CD14-positive monocyte (primary cell): ENCODE results near the gene ECE2. TPM values are rescaled to one million over a fixed set of nuclear protein-coding genes. Genes with fewer than 3 reads are reported as not detected.

ENCODE experiments used
- DNase-seq, 3 donors: peaks; one replicate each; pipeline ENCODE4 v3.0.0-alpha.2; 2011 to 2022
- H2AFZ ChIP-seq: 2 replicates; pipeline ENCODE4 v1.6.0; 2012; ENCODE audit warnings: mild to moderate bottlenecking, low read depth, low read length, inconsistent platforms; ENCODE audit not compliant: insufficient read depth, poor library complexity, severe bottlenecking
- H3K27ac ChIP-seq, 2 donors: 1 replicate in 1 of 2; 2 replicates in 1 of 2; pipeline ENCODE4 v1.5.1; 2012 to 2013; ENCODE audit warnings: low read length in 2 of 2, control low read depth in 1 of 2, inconsistent platforms in 1 of 2, low read depth in 1 of 2, mild to moderate bottlenecking in 1 of 2
- H3K27me3 ChIP-seq, 2 donors: one replicate each; pipeline versions ENCODE4 v1.6.0 to v1.6.1; 2011 to 2013; ENCODE audit warnings: low read length in 2 of 2; ENCODE audit not compliant: control insufficient read depth in 2 of 2, insufficient read depth in 2 of 2
- H3K36me3 ChIP-seq, 2 donors: replicated peaks in 1 of 2; 1 replicate in 1 of 2; 2 replicates in 1 of 2; pipeline versions ENCODE4 v1.5.1 to v1.6.1; 2012 to 2013; ENCODE audit warnings: low read length in 2 of 2, control low read depth in 1 of 2, inconsistent platforms in 1 of 2, mild to moderate bottlenecking in 1 of 2; ENCODE audit not compliant: insufficient read depth in 2 of 2, control insufficient read depth in 1 of 2
- H3K4me1 ChIP-seq, 2 donors: 1 replicate in 1 of 2; 2 replicates in 1 of 2; pipeline versions ENCODE4 v1.5.1 to v1.6.1; 2012 to 2013; ENCODE audit warnings: low read length in 2 of 2, control low read depth in 1 of 2, inconsistent platforms in 1 of 2, mild to moderate bottlenecking in 1 of 2, moderate library complexity in 1 of 2; ENCODE audit not compliant: insufficient read depth in 2 of 2, control insufficient read depth in 1 of 2
- H3K4me2 ChIP-seq: replicated peaks from 2 replicates; pipeline ENCODE3; 2012; ENCODE audit warnings: low read length, moderate library complexity, mild to moderate bottlenecking; ENCODE audit not compliant: poor library complexity, severe bottlenecking; ENCODE audit errors: extremely low read depth
- H3K4me3 ChIP-seq, 3 experiments: fragments of 200-600 bp in 1 of 3; sonication (generic) in 1 of 3; replicated peaks in 1 of 3; 1 replicate in 2 of 3; 2 replicates in 1 of 3; pipeline ENCODE4 v1.5.1; 2011 to 2013; ENCODE audit warnings: low read length in 3 of 3, mild to moderate bottlenecking in 3 of 3, control low read depth in 2 of 3, low read depth in 2 of 3, inconsistent platforms in 1 of 3, moderate library complexity in 1 of 3
- H3K79me2 ChIP-seq: 2 replicates; pipeline ENCODE4 v1.6.0; 2012; ENCODE audit warnings: mild to moderate bottlenecking, control low read depth, inconsistent platforms, low read length, moderate library complexity; ENCODE audit not compliant: insufficient read depth
- H3K9ac ChIP-seq: 2 replicates; pipeline ENCODE4 v1.6.0; 2017; ENCODE audit warnings: low read length, mild to moderate bottlenecking; ENCODE audit not compliant: insufficient read depth, poor library complexity, severe bottlenecking
- H3K9me3 ChIP-seq, 2 donors: replicated peaks in 1 of 2; 1 replicate in 1 of 2; 2 replicates in 1 of 2; pipeline versions ENCODE4 v1.5.1 to v1.6.1; 2012 to 2013; ENCODE audit warnings: low read length in 2 of 2, control low read depth in 1 of 2; ENCODE audit not compliant: control insufficient read depth in 1 of 2, insufficient read depth in 1 of 2
- H4K20me1 ChIP-seq: 2 replicates; pipeline ENCODE4 v1.6.0; 2012; ENCODE audit warnings: mild to moderate bottlenecking, low read length, control low read depth, moderate library complexity; ENCODE audit not compliant: insufficient read depth
- H3K27ac Mint-ChIP-seq, 7 donors: one replicate each; pipeline ENCODE4 v1.8.0; 2020; ENCODE audit warnings: mild to moderate bottlenecking in 7 of 7, mixed read lengths in 7 of 7, moderate library complexity in 6 of 7, inconsistent platforms in 2 of 7
- H3K27me3 Mint-ChIP-seq, 3 donors: one replicate each; pipeline ENCODE4 v1.8.0; 2021 to 2022; ENCODE audit warnings: low read depth in 3 of 3, mild to moderate bottlenecking in 3 of 3, mixed read lengths in 3 of 3, moderate library complexity in 3 of 3, inconsistent platforms in 1 of 3
- H3K36me3 Mint-ChIP-seq, 2 donors: one replicate each; pipeline ENCODE4 v1.8.0; 2020; ENCODE audit warnings: mixed read lengths in 2 of 2, inconsistent platforms in 1 of 2, mild to moderate bottlenecking in 1 of 2
- H3K4me1 Mint-ChIP-seq: one replicate; pipeline ENCODE4 v1.8.0; 2020; ENCODE audit warnings: mild to moderate bottlenecking, mixed read lengths
- H3K4me3 Mint-ChIP-seq, 2 donors: one replicate each; pipeline ENCODE4 v1.8.0; 2020; ENCODE audit warnings: mild to moderate bottlenecking in 2 of 2, mixed read lengths in 2 of 2, moderate library complexity in 1 of 2
- H3K9me3 Mint-ChIP-seq, 7 donors: one replicate each; pipeline ENCODE4 v1.8.0; 2020 to 2022; ENCODE audit warnings: mixed read lengths in 7 of 7, mild to moderate bottlenecking in 6 of 7, moderate library complexity in 6 of 7, inconsistent platforms in 2 of 7
- WGBS: methylation state at CpG from one replicate; pipeline ENCODE4 v1.1.5; 2013; ENCODE audit warnings: missing lambda C conversion rate; ENCODE audit not compliant: insufficient coverage; 5-methylcytosine and 5-hydroxymethylcytosine counted together
- intact Hi-C, 2 donors: fragments of 100-400 bp; cut with micrococcal nuclease; formaldehyde crosslinking; loops; one replicate each; pipeline versions ENCODE4 v1.15.0 to v1.15.1; 2023
- polyA plus RNA-seq, 3 donors: library from polyadenylated mRNA; depleted of rRNA in 1 of 3; unstranded in 2 of 3; stranded (reverse) in 1 of 3; fragments of 300-500 nt in 2 of 3; fragments of >200 nt in 1 of 3; fragmentation: Illumina TruSeq in 2 of 3; gene quantifications; 1 replicate in 2 of 3; 2 replicates in 1 of 3; pipeline ENCODE4 v1.2.3, GENCODE V29; 2012 to 2021
- TF ChIP-seq, protein P1 (sequence below): fragments of 200-600 bp; IDR thresholded peaks from one replicate; pipeline ENCODE4 v1.8.0; 2022; ENCODE audit warnings: antibody characterized with exemption, mild to moderate bottlenecking

The ECE2 gene
- polyA plus RNA-seq, 3 donors = not detected

DNA sequence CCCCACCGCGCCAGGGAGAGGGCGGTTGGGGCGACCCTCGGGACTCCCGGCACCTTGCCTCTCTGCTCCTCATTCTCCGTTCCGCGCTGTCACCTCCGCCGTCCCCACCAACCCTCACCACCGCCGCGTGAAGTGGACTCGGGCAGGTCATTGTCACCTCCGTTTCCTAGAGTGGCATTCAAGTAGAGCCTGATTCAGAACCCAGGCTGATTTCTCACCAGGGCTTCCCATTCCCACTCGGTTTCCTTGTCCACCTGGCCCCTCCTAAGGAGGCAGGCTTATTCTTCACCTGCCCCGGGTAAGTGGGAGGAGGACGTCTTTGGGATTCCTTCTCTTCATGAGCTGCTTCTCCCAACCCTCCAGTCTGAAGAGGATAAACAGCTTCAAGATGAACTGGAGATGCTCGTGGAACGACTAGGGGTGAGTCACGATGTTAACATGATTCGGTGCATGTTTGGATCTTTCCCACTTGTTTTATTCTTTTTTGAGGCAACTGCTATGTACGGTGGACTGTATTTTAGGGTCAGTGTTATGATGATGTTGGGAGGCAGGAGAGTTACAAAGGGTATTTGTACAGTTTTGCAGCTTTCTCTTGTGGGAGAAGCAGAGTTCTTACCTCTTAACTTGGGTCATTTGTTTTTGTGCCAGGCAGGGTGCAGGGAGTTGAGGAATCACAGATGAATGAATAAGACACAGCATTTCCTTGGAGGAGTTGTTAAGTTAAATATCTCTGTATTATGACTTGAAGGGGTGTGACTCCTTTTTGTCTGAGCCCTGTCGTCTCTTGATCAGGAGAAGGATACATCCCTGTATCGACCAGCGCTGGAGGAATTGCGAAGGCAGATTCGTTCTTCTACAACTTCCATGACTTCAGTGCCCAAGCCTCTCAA, 23.9 kb downstream of the ECE2 start:
- Histone ChIP-seq H3K4me3 (peak overlapping the region; percentile 82 to 90 (median 83)), H2AFZ (peak overlapping the region; percentile 76), H3K79me2 (peaks cover 29% of the 10 kb centered on the region), H3K9ac (peak overlapping the region; percentile 79), H3K27ac (peak overlapping the region; percentile 34 to 71), H3K36me3 (peaks cover 42 to 47% of the 10 kb centered on the region in 2 donors), H3K4me1 (peaks cover 16 to 19% of the 10 kb centered on the region in 2 donors), H3K9me3 (no peaks in the 10 kb centered on the region), H3K27me3 (no peaks in the 10 kb centered on the region), H4K20me1 (peaks cover 10% of the 10 kb centered on the region), H3K4me2 (peak overlapping the region; percentile 92)
- Mint-ChIP-seq H3K4me3 (peak overlapping the region; percentile 91 to 97), H3K9me3 (no peaks in the 10 kb centered on the region), H3K27me3 (peaks cover 0 to 3% (median 0%) of the 10 kb centered on the region in 3 donors), H3K4me1 (peaks cover 21% of the 10 kb centered on the region), H3K27ac (peak overlapping the region; percentile 68 to 95 (median 91)), H3K36me3 (peaks cover 44 to 46% of the 10 kb centered on the region in 2 donors)
- TF ChIP-seq, protein P1, sequence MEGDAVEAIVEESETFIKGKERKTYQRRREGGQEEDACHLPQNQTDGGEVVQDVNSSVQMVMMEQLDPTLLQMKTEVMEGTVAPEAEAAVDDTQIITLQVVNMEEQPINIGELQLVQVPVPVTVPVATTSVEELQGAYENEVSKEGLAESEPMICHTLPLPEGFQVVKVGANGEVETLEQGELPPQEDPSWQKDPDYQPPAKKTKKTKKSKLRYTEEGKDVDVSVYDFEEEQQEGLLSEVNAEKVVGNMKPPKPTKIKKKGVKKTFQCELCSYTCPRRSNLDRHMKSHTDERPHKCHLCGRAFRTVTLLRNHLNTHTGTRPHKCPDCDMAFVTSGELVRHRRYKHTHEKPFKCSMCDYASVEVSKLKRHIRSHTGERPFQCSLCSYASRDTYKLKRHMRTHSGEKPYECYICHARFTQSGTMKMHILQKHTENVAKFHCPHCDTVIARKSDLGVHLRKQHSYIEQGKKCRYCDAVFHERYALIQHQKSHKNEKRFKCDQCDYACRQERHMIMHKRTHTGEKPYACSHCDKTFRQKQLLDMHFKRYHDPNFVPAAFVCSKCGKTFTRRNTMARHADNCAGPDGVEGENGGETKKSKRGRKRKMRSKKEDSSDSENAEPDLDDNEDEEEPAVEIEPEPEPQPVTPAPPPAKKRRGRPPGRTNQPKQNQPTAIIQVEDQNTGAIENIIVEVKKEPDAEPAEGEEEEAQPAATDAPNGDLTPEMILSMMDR = no peak
- intact Hi-C loops = loop anchor here (2.0 to 5.0 kb wide), 5 partner anchors 15 to 127 kb away; partner anchors contain the start of genes AP2M1 (in 2 of the 2), ALG3 (in 1 of the 2), EEF1AKMT4 (in 1 of the 2) and EIF4G1 (in 1 of the 2)
- no peak for DNase-seq
- WGBS = 19% methylated on average over 25 of the region's 29 CpGs

DNA sequence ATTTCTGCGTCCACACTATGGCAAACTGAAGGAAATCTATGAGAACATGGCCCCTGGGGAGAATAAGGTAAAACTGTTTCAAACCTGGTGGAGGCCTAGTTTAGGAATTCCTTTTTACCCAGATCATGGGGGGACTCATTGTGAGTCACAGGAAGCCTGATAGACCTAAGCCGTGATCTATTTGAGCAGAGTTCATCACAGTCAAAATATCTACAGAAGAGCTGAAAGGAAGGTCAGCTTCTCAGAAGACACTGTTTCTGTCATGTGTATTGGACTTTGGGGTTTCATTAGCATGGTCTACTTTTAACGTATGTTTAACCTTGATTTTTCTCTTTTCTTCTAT, 24.5 kb downstream of the ECE2 start:
- Mint-ChIP-seq H3K4me3 (no peak overlapping the region), H3K4me1 (peaks cover 21% of the 10 kb centered on the region), H3K27ac (peak overlapping the region in 1 of 7 donors; percentile 86), H3K27me3 (peaks cover 0 to 3% (median 0%) of the 10 kb centered on the region in 3 donors), H3K9me3 (no peaks in the 10 kb centered on the region), H3K36me3 (peaks cover 47 to 50% of the 10 kb centered on the region in 2 donors)
- no peaks in the 10 kb centered on the region for H3K9me3 ChIP-seq
- H3K79me2 ChIP-seq = peaks cover 29% of the 10 kb centered on the region
- H3K4me2 ChIP-seq = peak overlapping the region; percentile 92
- intact Hi-C loops = loop anchor here in 1 of 2 donors (2.0 kb wide), 1 partner anchor 126 kb away; the partner anchor contains the start of gene AP2M1
- peaks cover 47 to 54% of the 10 kb centered on the region in 2 donors for H3K36me3 ChIP-seq
- H3K27ac ChIP-seq = no peak overlapping the region
- TF ChIP-seq, protein P1 = no peak
- no peak overlapping the region for H2AFZ ChIP-seq
- H3K9ac ChIP-seq = no peak overlapping the region
- WGBS = no CpG with 5 or more reads among the region's 3 CpGs
- H3K27me3 ChIP-seq = no peaks in the 10 kb centered on the region
- H4K20me1 ChIP-seq = peaks cover 10% of the 10 kb centered on the region
- DNase-seq = no peak
- H3K4me3 ChIP-seq = peak overlapping the region in 1 of 3 experiments; percentile 82
- H3K4me1 ChIP-seq = peaks cover 16 to 19% of the 10 kb centered on the region in 2 donors
